NCI-H1436 treated with DMSO at 0.1 percent for 48 hours (cell line): Measurements from ENCODE around the gene GRIFIN.
"Not testable (repeated sequence)": the region's sequence is repeated elsewhere in the genome, so short reads cannot be mapped to it uniquely, and the experiment has no call there.

Experiments
- DNase-seq: peaks from one replicate; lab custom pipeline; 2025; lab: John Stamatoyannopoulos, UW

Gene GRIFIN

GRCh38 chr7:2478399-2478785 lies 2.2 kb upstream of the GRIFIN start:
- DNase-seq: no peak

GRCh38 chr7:2477447-2478398 lies 1.5 kb upstream of the GRIFIN start:
- no peak for DNase-seq

GRCh38 chr7:2476776-2477446 lies 713 bp upstream of the GRIFIN start:
- DNase-seq: no peak

- no peak for DNase-seq
Measured at GRCh38 chr7:2475678-2476015, 551 bp downstream of the GRIFIN start.

GRCh38 chr7:2474813-2475677 lies 1.2 kb downstream of the GRIFIN start:
- DNase-seq: no peak

GRCh38 chr7:2474224-2474623 lies 2.0 kb downstream of the GRIFIN start:
- no peak for DNase-seq

- no peak for DNase-seq
Measured at GRCh38 chr7:2473496-2474180, 2.6 kb downstream of the GRIFIN start.

- no peak for DNase-seq
Measured at GRCh38 chr7:2472739-2473138, 3.5 kb downstream of the GRIFIN start.

GRCh38 chr7:2471396-2471795 lies 4.8 kb downstream of the GRIFIN start:
- DNase-seq: no peak

- DNase-seq: no peak
Measured at GRCh38 chr7:2471022-2471329, 5.2 kb downstream of the GRIFIN start.

- no peak for DNase-seq
Measured at GRCh38 chr7:2470204-2471021, 5.8 kb downstream of the GRIFIN start.

- DNase-seq: not testable (repeated sequence)
Measured at GRCh38 chr7:2469460-2470203, 6.6 kb downstream of the GRIFIN start.

- DNase-seq: no peak
Measured at GRCh38 chr7:2468227-2468626, 8.0 kb downstream of the GRIFIN start.

- DNase-seq: no peak
Measured at GRCh38 chr7:2466675-2467074, 9.5 kb downstream of the GRIFIN start.

- no peak for DNase-seq
Measured at GRCh38 chr7:2465928-2466327, 10.3 kb downstream of the GRIFIN start.

GRCh38 chr7:2462731-2463130 lies 13.5 kb downstream of the GRIFIN start:
- DNase-seq: no peak

GRCh38 chr7:2461268-2462026 lies 14.8 kb downstream of the GRIFIN start:
- DNase-seq: no peak

GRCh38 chr7:2460641-2461040 lies 15.6 kb downstream of the GRIFIN start:
- no peak for DNase-seq

GRCh38 chr7:2460188-2460587 lies 16.0 kb downstream of the GRIFIN start:
- DNase-seq: no peak

GRCh38 chr7:2459674-2460073 lies 16.5 kb downstream of the GRIFIN start:
- DNase-seq: no peak
